ENCODE measurements around the gene TBP.

Gene TBP

GRCh38 chr6:170516783-170517616 is 37.2 kb upstream of the TBP start:
- H4K20me1 ChIP-seq (ENCODE audit: insufficient read depth), result no peaks in the 10 kb centered on the region
- H2AFZ ChIP-seq (ENCODE audit: low read depth), result peak overlapping the region; percentile 23; the same call in 1 of the 2 replicates
- H3K4me2 ChIP-seq, result no peak overlapping the region
- no peaks in the 10 kb centered on the region for H3K79me2 ChIP-seq (ENCODE audit: insufficient read depth, low read depth)
- H3K9ac ChIP-seq, result no peak overlapping the region
- H3K4me1 ChIP-seq (ENCODE audit: low read depth, poor library complexity, severe bottlenecking), result no peaks in the 10 kb centered on the region
- H3K36me3 ChIP-seq (ENCODE audit: insufficient read depth), result no peaks in the 10 kb centered on the region
- H3K4me3 ChIP-seq (IDR thresholded peaks at IDR 0.05; ENCODE audit: insufficient read depth, low read depth, low read length), result no peak overlapping the region
- TF ChIP-seq CTCF (conservative IDR thresholded peaks at IDR 0.05; ENCODE audit: low read depth, low read length), result peak; percentile 82
- H3K27ac ChIP-seq, result no peak overlapping the region
- H3K27me3 ChIP-seq (ENCODE audit: insufficient read depth, low read depth), result no peaks in the 10 kb centered on the region

GRCh38 chr6:170522565-170523183 is 31.5 kb upstream of the TBP start:
- H3K79me2 ChIP-seq (ENCODE audit: insufficient read depth, low read depth), result no peaks in the 10 kb centered on the region
- H3K4me3 ChIP-seq (IDR thresholded peaks at IDR 0.05; ENCODE audit: insufficient read depth, low read depth, low read length), result no peak overlapping the region
- H3K9ac ChIP-seq, result no peak overlapping the region
- no peak overlapping the region for H3K4me2 ChIP-seq
- no peak for TF ChIP-seq CTCF (conservative IDR thresholded peaks at IDR 0.05; ENCODE audit: low read depth, low read length)
- no peak overlapping the region for H3K27ac ChIP-seq
- H4K20me1 ChIP-seq (ENCODE audit: insufficient read depth), result no peaks in the 10 kb centered on the region
- H3K36me3 ChIP-seq (ENCODE audit: insufficient read depth), result no peaks in the 10 kb centered on the region
- H3K27me3 ChIP-seq (ENCODE audit: insufficient read depth, low read depth), result no peaks in the 10 kb centered on the region
- H3K4me1 ChIP-seq (ENCODE audit: low read depth, poor library complexity, severe bottlenecking), result no peaks in the 10 kb centered on the region
- no peak overlapping the region for H2AFZ ChIP-seq (ENCODE audit: low read depth)

GRCh38 chr6:170523256-170524171 is 30.7 kb upstream of the TBP start:
- Histone ChIP-seq H2AFZ (ENCODE audit: low read depth) (no peak overlapping the region), H3K36me3 (ENCODE audit: insufficient read depth) (no peaks in the 10 kb centered on the region), H3K4me3 (IDR thresholded peaks at IDR 0.05; ENCODE audit: insufficient read depth, low read depth, low read length) (no peak overlapping the region), H3K4me2 (no peak overlapping the region), H3K9ac (no peak overlapping the region), H3K27me3 (ENCODE audit: insufficient read depth, low read depth) (no peaks in the 10 kb centered on the region), H3K4me1 (ENCODE audit: low read depth, poor library complexity, severe bottlenecking) (no peaks in the 10 kb centered on the region), H3K27ac (no peak overlapping the region), H3K79me2 (ENCODE audit: insufficient read depth, low read depth) (no peaks in the 10 kb centered on the region), H4K20me1 (ENCODE audit: insufficient read depth) (no peaks in the 10 kb centered on the region)
- TF ChIP-seq CTCF (conservative IDR thresholded peaks at IDR 0.05; ENCODE audit: low read depth, low read length), result no peak

GRCh38 chr6:170524172-170524502 is 30.0 kb upstream of the TBP start:
- Histone ChIP-seq H3K27me3 (ENCODE audit: insufficient read depth, low read depth) (no peaks in the 10 kb centered on the region), H2AFZ (ENCODE audit: low read depth) (no peak overlapping the region), H4K20me1 (ENCODE audit: insufficient read depth) (no peaks in the 10 kb centered on the region), H3K4me2 (no peak overlapping the region), H3K36me3 (ENCODE audit: insufficient read depth) (no peaks in the 10 kb centered on the region), H3K4me3 (IDR thresholded peaks at IDR 0.05; ENCODE audit: insufficient read depth, low read depth, low read length) (no peak overlapping the region), H3K4me1 (ENCODE audit: low read depth, poor library complexity, severe bottlenecking) (no peaks in the 10 kb centered on the region), H3K27ac (no peak overlapping the region), H3K9ac (no peak overlapping the region), H3K79me2 (ENCODE audit: insufficient read depth, low read depth) (no peaks in the 10 kb centered on the region)
- TF ChIP-seq CTCF (conservative IDR thresholded peaks at IDR 0.05; ENCODE audit: low read depth, low read length), result no peak
